Left renal pelvis (tissue), 4 donors: ENCODE data around the gene TMEM74B. TPM values are rescaled to one million over a fixed set of nuclear protein-coding genes. Genes with fewer than 3 reads are reported as not detected.
"Not testable (repeated sequence)": the region's sequence is repeated elsewhere in the genome, so short reads cannot be mapped to it uniquely, and the experiment has no call there.

Experiments
- DNase-seq, 4 donors: peaks; one replicate each; pipeline ENCODE4 v3.0.0-alpha.2; 2013; ENCODE audit warnings: low read depth in 4 of 4, low spot score in 3 of 4
- polyA plus RNA-seq, 4 donors: library from polyadenylated mRNA; unstranded; fragments of 120-200 nt; gene quantifications; one replicate each; pipeline ENCODE4 v1.2.1, GENCODE V29; 2013; ENCODE audit not compliant: insufficient read length in 4 of 4

The TMEM74B gene
- polyA plus RNA-seq: 1 to 10 TPM in 3 of 4 donors, under 1 TPM in 1; 0.72 to 5.1 (median 1.9) TPM

- no peak for DNase-seq
Observed at GRCh38 chr20:1184638-1185315, at the start of gene TMEM74B. Gene TMEM74B, minus strand, starts transcription at chr20:1184981. Its CDS starts 1,180 bp downstream, at chr20:1183801.

GRCh38 chr20:1232286-1233111 is 47.7 kb upstream of the TMEM74B start:
- no peak for DNase-seq

GRCh38 chr20:1229541-1229940 is 44.8 kb upstream of the TMEM74B start:
- DNase-seq: no peak

GRCh38 chr20:1225783-1226654 is 41.2 kb upstream of the TMEM74B start, which contains the start of gene RAD21L1:
Gene RAD21L1, plus strand, starts transcription at chr20:1226044. Its CDS starts 2,410 bp downstream, at chr20:1228454.
- DNase-seq: peak in 2 of 4 donors; percentile 18 to 20

- DNase-seq: no peak
Observed at GRCh38 chr20:1225263-1225782, 40.5 kb upstream of the TMEM74B start.

GRCh38 chr20:1224205-1224890 is 39.6 kb upstream of the TMEM74B start:
- DNase-seq: no peak

GRCh38 chr20:1222750-1223149 is 38.0 kb upstream of the TMEM74B start:
- not testable (repeated sequence) for DNase-seq

GRCh38 chr20:1216527-1217427 is 32.0 kb upstream of the TMEM74B start:
- DNase-seq: not testable (repeated sequence)

GRCh38 chr20:1215386-1216170 is 30.8 kb upstream of the TMEM74B start:
- no peak for DNase-seq

- DNase-seq: no peak
Observed at GRCh38 chr20:1214838-1215261, 30.1 kb upstream of the TMEM74B start.

- DNase-seq: peak in 2 of 4 donors; percentile 28 to 39
Observed at GRCh38 chr20:1212607-1213396, 28.0 kb upstream of the TMEM74B start.

GRCh38 chr20:1212023-1212422 is 27.2 kb upstream of the TMEM74B start:
- no peak for DNase-seq

- no peak for DNase-seq
Observed at GRCh38 chr20:1210501-1210900, 25.7 kb upstream of the TMEM74B start.

- DNase-seq: no peak
Observed at GRCh38 chr20:1209447-1210387, 24.9 kb upstream of the TMEM74B start.

- DNase-seq: no peak
Observed at GRCh38 chr20:1207293-1207878, 22.6 kb upstream of the TMEM74B start.
